ENCODE data around the gene GALE.
"Not testable (repeated sequence)": the region's sequence is repeated elsewhere in the genome, so short reads cannot be mapped to it uniquely, and the experiment has no call there.

GALE gene

DNA sequence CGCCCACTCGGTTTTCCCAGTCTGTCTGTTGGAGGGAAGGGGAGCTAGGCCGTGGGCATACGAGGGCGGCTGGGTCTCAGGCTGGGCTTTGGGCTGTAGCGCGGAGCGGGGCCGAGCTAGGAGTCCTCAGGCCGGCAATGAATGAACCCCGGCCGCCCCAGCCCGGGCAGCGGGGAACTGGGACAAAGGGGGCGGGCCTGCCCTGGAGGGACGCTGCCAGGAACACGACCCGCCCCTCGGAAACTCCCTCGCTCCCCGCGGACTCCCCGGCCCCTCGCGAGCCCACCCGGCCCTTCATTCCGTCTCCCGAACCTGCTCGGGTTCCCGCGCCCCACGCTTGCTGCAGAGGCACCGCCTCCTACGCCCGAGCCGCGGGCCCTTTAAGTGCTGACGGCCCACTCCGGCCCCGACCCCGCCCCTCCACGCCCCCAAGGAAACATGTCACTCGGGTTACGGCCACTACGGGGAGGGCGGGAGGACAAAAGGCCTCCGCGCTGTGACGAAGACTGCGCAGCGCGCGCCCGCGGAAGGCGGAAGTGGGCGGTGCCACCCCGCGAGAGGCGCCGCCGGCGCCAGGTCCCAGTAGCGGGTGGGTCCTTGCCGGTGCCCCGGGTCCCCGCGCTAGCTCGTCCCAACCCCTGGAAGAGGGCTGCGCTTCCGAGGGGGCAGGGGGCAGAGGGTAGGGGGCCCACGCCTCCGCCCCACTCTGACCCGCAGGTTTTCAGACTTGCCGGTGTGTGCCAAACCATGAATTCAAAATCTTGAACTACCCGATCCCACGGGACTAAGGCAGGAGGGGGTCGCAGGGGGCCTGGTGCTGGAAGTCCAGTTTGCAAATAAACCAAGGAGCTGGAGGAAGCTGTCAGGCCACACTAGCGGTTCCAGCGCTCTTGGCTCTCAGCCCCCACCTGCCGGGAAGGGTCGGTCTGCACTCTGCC lies at the start of gene GALE:
Gene GALE (minus strand): TSS at position 355 of the 938 bp plus-strand sequence. CDS start 1,747 bp downstream, outside the sequence.
- DNase-seq, result peak; percentile 91

DNA sequence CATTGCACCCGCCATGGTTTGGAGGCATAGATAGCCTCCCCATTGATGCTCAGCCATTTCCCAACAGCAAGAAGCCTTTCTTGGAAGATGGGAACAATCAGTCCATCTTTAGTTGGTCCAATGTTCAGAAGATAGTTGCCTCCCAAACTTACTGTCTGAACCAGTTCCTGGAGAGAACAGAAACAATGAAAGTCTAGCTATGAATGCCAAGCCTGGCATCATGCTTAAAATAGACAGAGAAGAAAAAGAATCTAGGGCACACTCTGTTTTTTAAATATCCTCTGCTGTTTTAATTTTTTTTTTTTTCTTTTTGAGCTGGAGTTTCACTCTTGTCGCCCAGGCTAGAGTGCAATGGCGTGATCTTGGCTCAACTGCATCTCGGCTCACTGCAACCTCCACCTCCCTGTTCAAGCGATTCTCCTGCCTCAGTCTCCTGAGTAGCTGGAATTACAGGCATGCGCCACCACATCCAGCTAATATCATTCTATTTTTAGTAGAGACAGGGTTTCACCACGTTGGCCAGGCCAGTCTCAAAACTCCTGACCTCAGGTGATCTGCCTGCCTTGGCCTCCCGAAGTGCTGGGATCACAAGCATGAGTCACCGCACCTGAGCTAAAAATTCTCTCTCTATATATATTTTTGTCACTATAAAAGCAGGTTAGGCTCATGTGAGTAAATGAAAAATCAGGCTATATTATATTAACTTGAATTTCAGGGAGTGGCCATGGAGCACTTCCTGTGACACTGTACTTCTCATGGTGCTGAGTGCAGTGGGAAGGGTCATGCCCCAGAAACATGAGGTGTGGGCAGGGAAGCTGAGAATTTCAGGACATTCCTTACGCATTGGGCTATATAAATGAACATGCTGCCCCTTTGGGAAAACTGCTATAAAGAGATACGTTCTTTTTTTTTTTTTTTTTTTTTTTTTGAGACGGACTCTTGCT lies 48.4 kb upstream of the GALE start:
- no peak for DNase-seq

DNA sequence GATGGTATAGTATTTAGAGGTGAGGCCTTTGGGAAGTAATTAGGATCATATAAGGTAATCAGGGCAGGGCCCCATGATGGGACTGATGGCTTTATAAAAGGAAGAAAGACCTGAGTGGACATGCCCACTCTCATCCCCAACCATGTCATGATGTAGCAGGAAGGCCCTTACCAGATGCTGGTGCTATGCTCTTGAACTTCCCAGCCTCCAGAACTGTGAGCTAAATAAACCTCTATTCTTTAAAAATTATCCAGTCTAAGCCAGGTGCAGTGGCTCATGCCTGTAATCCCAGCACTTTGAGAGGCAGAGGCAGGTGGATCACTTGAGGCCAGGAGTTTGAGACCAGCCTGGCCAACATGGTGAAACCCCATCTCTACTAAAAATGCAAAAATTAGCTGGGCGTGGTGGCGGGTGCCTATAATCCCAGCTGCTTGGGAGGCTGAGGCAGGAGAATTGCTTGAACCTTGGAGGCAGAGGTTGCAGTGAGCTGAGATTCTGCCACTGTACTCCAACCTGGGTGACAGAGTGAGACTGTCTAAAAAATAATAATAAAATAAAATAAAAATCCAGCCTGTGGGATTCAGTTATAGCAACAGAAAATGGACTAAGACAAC lies 47.0 kb upstream of the GALE start:
- DNase-seq, result not testable (repeated sequence)

- DNase-seq, result no peak
Measured at GRCh38 chr1:23845163-23845562, 44.6 kb upstream of the GALE start.

- no peak for DNase-seq
Measured at GRCh38 chr1:23843644-23844043, 43.1 kb upstream of the GALE start.

DNA sequence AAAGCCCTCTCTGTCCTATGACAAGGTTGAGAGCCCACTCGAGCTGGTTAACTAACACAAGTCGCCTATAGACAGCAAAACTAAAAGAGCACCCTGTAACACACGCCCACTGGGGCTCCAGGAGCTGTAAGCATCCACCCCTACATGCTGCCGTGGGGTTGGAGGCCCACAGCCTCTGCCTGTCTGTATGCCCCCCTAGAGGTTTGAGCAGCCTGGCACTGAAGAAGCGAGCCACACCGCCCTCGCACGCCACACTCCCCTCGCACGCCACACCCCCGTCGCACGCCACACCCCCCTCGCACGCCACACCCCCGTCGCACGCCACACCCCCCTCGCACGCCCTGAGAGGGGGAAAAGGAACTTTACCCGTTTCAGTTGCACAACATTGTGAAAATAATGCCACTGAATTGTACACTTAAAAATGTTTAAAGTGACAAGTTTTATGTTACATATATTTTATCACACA lies 37.9 kb upstream of the GALE start:
- peak; percentile 34 for DNase-seq

DNA sequence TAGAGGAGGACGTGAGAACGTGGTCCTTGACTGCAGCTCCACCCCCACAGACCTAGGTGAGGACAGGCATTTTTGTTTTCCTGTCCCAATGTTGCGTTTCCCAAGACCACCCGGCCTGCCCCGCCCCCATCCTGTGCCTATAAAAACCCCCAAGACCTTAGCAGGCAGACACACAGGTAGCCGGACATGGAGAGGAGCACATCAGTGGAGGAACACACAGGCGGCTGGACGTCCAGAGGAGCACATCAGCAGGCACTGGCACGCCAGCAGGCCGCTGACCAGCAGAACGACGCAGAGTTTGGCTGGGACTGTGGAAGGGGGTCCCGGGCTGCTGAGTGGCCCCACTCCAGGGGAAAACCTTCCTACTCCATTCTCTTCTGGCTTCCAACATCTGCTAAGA lies 37.4 kb upstream of the GALE start:
- no peak for DNase-seq

DNA sequence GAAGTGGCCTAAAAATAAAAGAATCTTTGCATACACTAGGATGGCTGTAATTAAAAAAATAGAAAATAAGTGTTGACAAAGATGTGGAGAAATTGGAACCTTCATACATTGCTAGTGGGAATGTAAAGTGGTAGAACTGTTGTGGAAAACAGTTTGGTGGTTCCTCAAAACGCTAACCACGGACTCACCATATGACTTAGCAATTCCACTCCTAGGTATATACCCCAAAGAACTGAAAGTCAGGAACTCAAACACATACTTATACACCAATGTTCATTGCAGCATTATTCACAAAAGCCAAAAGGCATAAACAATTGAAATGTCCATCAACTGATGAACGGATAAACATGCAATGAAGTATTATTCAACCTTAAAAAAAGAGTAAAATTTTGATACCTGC lies 35.5 kb upstream of the GALE start:
- no peak for DNase-seq

DNA sequence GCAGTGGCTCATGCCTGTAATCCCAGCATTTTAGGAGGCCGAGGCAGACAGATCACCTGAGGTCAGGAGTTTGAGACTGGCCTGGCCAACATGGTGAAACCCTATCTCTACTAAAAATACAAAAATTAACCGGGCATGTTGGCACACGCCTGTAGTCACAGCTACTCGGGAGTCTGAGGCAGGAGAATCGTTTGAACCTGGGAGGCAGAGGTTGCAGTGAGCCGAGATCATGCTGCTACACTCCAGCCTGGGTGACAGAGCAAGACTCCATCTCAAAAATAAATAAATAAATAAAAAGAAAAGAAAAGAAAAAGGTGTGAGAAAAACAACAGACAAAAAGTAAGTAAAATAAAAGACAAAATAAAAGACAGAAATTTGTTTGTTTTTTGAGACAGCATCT lies 33.6 kb upstream of the GALE start:
- DNase-seq, result not testable (repeated sequence)

- DNase-seq, result no peak
Measured at GRCh38 chr1:23827717-23828116, 27.2 kb upstream of the GALE start.

- DNase-seq, result not testable (repeated sequence)
Measured at GRCh38 chr1:23826590-23826989, 26.0 kb upstream of the GALE start.

DNA sequence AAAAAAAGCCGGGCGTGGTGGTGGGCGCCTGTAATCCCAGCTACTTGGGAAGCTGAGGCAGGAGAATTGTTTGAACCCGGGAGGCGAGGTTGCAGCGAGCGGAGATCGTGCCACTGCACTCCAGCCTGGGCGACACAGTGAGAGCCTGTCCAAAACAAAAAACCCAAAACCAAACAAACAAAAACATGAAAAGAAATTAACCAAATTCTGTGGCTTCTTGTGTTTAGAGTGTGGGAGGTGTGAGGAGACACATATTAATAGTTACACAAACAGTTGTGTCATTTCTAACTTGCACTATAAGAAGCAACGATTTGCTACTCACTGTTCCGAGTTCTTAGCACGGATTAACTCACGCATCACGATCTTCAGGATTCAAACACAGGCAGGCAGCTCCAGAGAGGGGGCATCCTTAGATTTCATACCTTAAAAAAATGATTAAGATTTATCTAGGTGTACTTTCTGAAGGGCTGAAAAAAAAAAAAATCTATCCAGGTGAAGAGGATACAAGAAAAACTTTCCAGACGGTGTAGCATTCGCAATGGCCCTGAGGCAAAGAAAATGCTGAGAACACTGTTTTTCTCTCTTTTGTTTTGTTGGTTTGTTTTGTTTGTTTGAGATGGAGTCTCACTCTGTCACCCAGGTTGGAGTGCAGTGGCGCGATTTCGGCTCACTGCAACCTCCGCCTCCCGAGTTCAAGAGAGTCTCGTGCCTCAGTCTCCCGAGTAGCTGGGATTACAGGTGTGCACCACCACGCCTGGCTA lies 25.4 kb upstream of the GALE start:
- no peak for DNase-seq

- DNase-seq, result peak; percentile 89
Measured at GRCh38 chr1:23825076-23825761, 24.7 kb upstream of the GALE start, which contains the start of gene HMGCL. TSS of gene HMGCL (minus strand) at chr1:23825429. CDS start at chr1:23825415, 14 bp downstream.

DNA sequence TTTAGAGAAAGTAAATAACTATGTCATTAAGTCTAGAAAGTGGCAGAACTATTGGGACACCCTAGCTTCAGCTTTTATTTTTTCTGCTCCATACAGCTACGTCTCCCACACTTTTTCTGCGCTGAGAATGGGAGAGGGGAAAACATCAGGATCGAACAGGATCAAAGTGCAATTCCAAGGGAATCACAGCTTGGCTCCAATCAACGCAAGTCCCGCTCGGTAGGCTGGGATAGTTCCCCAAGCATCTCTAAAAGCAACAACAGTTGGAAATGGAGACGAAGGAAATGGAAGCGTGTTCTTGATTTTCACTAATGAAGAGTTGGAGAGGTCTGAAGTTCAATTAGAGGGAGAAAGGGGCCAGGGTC lies 24.1 kb upstream of the GALE start:
- DNase-seq, result no peak

DNA sequence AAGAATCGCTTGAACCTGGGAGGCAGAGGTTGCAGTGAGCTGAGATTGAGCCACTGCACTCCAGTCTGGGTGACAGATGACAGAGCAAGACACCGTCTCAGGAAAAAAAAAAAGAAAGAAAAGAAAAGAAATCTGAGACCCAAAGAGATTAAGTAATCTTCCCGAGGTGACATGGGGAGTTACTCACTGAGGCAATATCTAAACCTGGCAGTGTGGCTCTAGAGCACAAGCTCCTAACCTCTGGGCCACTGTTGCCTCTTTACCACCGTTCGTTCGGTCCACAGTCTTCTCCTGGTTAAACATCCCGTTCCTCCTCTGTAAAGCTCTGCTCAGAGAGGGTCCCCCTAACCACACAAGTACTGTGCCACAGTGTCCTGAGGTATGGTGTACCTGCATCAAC lies 23.2 kb upstream of the GALE start:
- no peak for DNase-seq

DNA sequence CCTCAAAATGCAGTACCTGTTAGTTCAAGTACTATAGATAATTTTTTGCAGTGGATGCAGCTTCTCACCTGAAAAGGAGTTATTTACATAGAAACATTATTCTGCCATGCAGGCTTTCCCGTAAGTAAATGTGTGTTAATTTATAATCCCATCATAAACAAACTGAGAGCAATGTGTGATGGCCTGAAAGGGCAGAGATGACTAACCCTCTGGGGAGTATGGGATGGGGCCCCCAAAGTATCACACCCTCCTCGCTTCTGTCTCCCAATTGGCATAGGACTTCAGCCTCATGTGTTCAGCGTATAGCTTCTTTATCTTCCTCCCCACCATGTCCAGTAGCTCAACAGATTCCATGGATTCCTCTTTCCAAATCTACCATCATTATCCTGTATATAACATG lies 17.1 kb upstream of the GALE start:
- no peak for DNase-seq

DNA sequence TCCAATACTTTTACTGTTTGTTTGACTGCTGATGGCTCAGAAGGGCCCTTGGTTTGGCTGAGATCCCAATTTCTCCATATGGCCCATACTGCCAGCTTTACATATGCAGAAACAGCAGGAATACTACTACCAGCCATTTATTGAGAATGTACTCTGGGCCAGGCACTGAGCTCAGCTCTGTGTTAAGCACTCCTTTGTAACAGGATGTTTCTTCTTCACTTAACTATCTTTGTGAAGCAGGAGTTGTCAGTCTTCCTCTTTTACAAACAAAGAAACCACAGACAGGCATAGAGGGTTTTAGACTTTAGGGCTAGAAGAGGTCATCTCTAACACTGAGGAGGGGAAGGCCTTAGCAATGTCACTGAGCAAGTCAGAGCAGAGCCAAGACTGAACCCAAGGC lies 16.4 kb upstream of the GALE start:
- DNase-seq, result no peak

- DNase-seq, result no peak
Measured at GRCh38 chr1:23816361-23816760, 15.8 kb upstream of the GALE start.

- DNase-seq, result no peak
Measured at GRCh38 chr1:23814016-23814415, 13.5 kb upstream of the GALE start.

- DNase-seq, result no peak
Measured at GRCh38 chr1:23810818-23811540, 10.4 kb upstream of the GALE start.

GRCh38 chr1:23809751-23810171 lies 9.2 kb upstream of the GALE start:
- no peak for DNase-seq
